Dedifferentiated amniotic fluid mesenchymal stem cell (primary cell): ENCODE results near the gene PLCXD3.
"Not testable (repeated sequence)": the region's sequence is repeated elsewhere in the genome, so short reads cannot be mapped to it uniquely, and the experiment has no call there.

Experiments
- DNase-seq: peaks from one replicate; pipeline ENCODE4 v3.0.0-alpha.2; 2016; ENCODE audit errors: extremely low spot score

The PLCXD3 gene

DNA sequence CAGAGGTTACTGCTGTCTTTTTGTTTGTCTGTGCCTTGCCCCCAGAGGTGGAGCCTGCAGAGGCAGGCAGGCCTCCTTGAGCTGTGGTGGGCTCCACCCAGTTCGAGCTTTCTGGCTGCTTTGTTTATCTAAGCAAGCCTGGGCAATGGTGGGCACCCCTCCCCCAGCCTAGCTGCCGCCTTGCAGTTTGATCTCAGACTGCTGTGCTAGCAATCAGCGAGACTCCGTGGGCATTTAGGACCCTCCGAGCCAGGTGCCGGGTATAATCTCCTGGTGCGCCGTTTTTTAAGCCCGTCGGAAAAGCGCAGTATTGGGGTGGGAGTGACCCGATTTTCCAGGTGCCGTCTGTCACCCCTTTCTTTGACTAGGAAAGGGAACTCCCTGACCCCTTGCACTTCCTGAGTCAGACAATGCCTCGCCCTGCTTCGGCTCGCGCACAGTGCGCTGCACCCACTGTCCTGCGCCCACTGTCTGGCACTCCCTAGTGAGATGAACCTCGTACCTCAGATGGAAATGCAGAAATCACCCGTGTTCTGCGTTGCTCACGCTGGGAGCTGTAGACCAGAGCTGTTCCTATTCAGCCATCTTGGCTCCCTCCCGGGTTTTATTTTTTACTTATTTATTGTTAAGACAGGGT, 16.8 kb downstream of the PLCXD3 start:
- not testable (repeated sequence) for DNase-seq

DNA sequence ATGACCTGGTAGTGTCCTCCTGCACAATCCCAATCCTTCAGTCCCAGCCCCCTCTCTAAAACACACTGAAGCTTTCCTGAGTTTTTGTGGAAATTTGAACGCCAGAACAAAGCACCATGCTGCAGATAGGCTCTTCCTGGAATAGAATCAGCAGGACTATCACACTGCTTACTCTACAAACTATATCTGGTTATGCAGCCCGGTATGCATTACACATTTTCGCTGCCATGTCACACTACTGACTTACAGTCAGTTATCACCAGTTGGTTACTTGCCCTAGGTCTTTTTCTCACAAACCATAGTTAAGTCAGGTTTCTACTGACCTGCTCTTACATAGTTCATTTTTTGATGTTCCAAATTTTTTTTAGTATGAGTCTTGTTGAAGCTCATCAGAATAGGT, 24.9 kb downstream of the PLCXD3 start:
- DNase-seq = no peak

DNA sequence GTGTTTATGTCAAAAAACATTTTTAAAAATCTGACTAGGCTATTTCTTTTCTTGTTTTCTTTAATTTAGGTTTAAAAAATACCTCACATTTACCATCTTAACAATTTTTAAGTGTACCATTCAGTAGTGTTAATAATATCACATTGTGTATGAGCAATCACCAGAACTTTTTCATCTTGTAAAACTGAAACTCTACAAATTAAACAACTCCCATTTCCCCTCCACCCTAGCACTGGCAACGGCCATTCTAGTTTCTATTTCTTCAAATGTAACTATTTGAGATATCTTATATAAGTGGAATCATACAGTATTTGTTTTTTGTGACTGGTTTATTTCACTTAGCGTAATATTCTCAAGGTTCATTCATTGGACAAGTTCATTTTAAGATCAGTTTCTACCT, 27.7 kb downstream of the PLCXD3 start:
- no peak for DNase-seq

DNA sequence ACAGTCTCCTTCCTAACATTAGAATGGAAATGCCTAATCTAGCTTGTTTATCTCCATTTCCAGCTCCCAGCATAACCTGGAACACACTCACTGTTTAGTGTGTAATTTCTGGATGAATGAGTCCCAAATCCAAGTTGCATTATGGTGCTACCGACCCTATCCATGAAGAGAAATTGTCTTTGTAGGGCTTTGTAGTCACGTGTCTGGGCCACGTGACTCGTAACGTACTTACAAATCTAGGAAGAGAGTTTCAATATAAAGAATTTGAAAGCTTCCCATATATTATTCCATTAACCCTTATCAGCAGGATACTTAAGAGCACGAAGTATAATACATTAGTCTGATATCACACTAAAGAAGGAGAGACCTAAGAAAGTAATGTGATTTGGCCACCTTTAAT, 28.2 kb downstream of the PLCXD3 start:
- DNase-seq = no peak

DNA sequence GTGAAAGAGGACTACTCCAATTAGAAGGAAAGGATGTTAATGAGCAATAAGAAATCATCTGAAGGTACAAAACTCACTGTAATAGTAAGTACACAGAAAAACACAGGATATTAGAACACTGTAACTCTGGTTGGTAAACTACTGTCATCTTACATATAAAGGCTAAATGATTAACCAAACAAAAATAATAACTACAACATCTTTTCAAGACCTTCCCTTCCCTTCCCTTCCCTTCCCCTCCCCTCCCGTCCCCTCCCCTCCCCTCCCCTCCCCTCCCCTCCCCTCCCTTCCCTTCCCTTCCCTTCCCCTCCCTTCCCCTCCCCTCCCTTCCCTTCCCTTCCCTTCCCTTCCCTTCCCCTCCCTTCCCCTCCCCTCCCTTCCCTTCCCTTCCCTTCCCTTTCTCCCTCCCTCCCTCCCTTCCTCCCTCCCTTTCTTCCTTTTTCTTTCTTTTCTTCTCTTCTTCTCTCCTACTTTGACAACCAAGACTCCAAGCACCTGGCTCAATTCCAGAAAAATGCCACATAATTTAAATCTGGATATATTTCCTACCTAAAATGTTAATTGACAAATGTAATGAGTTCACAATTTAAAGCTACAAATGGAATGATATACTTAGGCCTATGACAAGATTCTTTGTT, 38.7 kb downstream of the PLCXD3 start:
- not testable (repeated sequence) for DNase-seq

DNA sequence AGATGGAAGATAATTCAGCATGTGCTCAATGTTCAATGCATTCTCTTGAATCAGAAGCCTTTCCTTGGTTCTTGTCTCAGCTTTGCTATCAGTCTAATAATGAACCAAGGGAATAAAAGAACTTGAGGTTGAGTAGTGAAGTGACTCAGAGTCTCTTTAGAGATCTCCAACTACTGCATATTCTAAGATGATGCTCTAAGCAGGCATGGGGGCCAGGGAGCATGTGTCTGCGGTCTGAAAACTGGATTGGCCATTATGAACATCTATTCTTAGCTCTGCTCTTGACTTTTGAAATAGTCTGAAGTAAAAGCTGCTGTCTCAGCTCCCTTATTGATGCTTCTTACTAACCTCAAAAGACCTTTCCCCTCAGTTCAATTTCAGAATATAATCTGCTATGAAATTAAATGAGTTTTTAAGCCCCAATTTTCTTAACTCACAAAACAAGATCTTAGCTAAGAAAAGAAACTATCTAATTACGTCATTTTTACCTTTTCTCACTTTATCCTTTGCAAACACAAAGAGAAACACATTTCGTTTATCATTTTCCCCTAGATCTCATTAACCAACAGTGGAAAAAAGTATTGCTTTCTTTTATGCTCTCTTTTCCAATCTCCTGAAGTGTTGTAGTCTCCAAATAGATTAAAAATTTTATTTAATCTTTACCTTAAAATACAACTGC, 44.8 kb downstream of the PLCXD3 start:
- no peak for DNase-seq

DNA sequence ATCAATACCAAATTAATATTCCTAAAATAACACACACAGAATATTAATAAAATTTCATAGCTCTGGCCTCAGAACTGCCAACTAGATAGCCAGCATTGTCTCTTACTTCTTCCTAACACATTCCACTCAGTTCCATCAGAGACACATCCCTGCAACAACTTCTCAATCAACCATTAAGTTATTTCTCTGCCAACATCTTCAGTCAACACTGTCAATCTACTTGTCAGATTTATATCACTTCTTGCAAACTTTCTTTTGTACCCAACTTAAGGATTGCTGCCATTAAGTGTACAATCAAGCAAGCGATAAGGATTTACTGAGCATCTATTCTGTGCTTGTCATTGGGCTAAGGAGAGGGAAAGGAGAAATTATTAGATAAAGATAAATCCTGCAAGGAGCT, 50.8 kb downstream of the PLCXD3 start:
- DNase-seq = no peak

DNA sequence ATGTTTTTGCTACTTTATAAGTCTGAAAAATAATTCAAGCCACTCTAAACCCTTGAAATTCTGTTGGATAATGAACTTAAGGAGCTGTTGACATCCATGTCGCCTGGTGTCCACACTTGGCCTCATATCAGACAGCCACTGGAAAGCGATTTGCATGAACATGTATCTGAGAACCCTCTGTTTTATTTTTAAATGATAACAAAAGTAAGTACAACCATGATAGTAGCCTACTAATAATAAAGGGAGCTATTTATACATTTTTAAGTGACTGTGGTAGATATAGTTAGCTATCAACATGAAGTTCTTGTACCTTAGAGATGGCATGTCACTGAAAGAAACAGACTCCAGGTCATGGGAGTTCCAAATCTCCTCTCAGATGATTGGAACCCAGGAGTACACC, 53.3 kb downstream of the PLCXD3 start:
- DNase-seq = no peak

DNA sequence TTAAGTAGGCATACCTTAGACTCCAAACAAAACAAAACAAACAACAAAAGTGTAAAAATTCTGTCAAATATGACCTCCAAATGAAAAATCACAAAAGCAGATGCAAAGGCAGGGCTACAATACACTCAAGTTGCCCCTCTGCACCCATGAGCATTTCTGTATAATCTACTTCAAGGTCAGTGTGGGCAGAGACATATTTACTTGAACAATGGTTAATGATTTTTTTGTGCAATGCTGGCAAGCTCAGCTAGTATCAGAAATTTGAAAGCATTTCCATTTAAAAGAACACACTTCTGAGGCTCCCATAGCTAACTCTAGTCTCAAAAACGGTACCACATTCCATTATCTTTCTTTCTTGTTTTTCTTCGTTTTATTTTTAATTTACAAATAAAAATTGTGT, 57.9 kb downstream of the PLCXD3 start:
- no peak for DNase-seq

DNA sequence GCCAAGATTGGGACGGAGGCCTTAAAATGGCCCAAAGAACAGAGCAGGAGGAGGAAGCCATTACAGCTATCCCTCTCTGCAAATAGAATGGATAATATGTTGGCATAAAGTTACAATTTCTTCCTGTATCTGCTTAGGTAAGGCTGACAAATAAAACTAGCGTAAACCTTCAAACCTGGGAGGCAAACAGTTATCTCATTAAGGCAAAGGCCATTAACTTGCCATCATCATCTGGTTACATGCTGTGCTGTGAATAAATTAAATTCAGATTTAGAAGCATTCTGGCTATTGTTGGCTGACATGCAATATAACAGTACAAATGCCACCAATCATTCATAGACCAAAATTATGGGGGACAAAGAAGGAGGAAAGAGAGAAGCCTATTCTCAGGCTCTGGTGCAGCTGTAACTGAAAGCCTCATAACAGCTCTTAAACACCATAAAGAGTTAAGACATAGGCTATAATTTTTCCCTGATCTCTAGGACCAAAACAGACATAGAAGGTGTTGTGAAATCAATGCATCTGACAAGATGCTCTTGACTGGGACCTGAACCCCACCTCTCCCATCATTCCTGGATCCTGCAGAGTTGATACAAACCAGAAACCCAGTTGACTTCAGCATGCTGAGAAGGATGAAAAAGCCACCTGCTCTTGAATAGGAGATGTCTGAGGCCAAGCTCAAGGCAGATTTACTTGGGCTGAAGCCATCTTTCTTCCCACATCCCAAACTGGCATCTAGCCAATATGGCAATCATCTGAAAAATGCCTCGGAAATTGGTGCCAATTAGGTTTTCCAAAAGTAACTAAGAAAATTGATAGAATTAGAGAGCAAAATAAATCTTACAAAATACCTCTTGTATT, 62.5 kb downstream of the PLCXD3 start:
- DNase-seq = no peak

DNA sequence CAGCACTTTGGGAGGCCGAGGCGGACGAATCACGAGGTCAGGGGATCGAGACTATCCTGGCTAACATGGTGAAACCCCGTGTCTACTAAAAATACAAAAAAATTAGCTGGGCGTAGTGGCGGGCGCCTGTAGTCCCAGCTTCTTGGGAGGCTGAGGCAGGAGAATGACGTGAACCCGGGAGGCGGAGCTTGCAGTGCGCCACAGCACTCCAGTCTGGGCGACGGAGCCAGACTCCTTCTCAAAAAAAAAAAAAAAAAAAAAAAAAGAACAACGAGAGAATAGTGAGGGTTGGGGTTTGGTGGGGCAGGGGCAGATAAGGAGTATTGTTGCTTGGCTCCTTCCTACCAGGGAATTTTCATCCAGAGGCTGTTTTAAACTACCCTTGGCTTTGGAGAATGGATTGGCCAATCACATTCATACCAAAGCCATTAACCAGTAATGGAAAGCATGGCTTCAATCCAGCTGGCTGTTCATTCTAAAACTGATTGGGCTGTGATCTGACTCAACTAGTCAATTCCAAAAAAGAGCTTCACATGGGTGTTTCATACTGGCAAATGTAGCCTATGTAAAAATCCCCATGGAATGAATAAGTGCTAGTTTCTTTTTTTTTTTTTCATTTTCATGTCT, 64.4 kb downstream of the PLCXD3 start:
- DNase-seq = no peak

DNA sequence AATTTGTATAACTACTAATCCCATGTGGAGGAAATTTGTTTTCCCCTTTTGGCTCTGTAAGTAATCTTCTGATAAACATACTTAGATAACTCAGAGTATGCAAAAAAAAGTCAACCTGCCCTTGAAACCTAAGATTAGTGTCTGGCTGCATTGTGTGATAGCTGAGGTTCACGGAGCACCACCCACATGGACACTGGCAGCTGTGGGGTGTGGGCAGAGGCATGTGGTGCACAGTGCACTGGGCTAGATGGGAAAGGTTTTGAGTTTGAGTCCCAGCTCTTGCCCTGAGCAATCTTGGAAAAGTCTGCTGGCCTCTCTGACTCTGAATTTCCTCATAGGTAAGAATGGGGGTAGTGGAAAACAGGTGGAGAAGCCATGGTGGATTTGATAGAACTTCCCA, 75.1 kb downstream of the PLCXD3 start:
- no peak for DNase-seq

DNA sequence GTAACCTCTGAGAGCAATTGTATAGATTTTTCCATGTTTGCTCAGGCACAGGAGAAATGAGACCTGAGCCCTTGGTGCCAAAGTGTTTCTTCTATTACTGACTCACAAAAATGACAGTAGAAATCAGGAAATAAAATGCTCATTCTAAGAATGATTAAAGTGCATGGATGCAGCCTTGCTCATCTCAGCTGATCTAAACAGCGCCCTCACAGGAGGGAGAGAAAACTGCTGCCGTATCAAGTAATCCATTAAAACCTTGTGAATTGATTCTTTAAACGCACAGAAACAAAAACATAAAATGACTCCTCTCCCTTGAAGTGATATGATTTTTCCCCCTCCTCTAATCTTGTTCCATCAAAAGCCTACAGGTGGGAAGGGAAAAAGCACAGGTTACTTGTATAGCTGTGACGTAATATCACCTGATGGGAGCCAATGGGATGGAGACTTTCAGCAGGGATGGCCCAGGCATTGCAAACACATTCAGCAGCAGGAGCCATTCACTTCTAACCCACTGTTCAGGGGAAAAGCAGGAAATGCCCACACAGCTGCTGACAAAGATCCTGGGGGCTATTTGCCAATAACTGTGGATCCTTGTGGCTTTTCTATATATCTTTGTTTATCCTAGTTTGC, 76.7 kb downstream of the PLCXD3 start:
- no peak for DNase-seq

DNA sequence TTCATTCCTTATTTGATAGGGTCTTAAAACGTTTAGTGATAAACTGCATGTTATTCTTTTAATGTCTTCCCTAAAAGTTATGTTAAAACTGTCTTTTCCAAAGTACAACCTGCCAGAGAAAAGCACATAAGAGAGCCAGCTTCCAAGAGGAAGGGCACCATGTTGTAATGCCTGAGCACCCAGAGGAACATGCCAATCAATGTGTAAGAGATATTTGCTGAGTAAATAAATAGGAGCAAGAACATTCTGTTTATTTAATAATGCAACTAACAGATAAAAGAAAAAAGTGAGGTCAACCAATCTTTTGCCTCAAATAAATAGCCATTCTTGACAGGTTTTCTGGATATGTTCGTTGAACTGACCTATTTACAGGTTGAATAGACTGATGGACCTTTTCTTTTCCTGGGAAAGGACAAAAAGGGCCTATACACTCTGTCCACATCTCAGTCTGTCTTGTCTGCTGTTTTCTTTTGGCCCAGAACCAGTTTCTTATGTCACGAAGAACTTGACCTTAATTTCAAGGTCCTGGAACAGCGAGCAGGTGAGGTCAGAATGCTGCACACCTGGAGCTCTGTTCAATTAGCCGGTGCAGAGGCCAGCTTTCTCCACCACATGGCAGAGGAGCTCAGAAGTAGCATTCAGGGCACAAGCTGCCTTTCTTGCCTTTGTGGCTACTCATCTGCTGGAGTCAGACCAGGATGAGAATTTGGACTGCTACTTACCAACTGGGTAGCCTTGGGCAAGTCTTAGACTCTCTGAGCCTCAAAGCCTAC, 77.7 kb downstream of the PLCXD3 start:
- no peak for DNase-seq

DNA sequence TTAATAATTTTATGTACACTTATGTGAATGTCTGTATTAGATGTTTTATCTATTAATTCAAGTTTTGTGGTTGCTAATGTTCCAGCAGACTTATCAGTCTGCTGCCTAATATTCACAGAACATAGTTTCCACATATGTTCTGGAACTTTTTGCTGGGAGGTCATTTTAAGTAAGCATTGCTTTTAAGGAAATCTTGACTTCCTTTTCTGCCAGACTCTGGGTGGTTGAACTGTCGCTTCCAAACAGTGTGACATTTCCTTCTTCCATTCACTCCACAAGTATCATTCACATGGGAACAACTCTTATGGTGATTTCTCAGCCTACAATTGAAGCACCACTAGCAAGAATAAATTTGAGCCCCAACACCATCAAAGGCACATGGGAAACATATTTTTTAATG, 82.9 kb downstream of the PLCXD3 start:
- no peak for DNase-seq

DNA sequence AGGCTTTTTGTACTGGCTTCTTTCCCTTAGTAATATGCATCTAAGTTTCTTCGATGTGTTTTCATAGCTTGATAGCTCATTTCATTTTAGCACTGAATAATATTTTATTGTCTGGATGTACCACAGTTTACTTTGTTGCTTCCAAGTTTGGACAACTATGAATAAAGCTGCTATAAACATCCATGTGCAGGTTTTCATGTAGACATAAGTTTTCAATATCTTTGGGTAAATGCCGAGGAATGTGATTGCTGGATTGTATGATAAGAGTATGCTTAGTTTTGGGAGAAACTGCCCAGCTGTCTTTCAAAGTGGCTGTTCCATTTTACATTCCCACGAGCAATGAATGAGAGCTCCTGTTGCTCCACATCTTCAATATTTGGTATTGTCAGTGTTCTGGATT, 84.7 kb downstream of the PLCXD3 start:
- no peak for DNase-seq

DNA sequence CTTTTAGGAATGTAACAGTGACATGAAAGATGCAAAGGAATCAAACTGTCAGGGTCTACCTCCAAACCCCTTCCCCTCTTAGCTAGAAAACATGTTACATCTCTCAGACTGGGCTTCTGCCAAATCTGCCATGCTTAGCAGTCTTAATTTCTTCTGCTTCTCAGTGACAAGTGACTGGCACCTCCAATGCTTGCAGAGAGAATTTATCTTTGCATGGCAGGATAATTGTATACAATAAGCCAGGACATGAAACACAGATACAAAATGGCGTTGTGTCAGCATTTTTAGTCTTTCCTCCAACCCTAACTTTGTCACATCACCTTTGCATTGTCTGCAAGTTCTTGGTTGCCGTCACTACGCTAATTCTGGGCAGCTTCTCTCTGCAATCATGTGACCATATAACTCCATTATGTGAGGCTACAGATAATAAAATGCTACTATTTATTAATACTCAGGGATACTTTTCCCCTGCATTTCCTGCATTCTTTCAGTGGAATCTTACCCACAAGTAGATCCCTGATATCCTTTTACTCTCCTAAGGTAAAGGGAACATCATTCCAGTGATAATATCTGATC, 89.8 kb downstream of the PLCXD3 start:
- no peak for DNase-seq

DNA sequence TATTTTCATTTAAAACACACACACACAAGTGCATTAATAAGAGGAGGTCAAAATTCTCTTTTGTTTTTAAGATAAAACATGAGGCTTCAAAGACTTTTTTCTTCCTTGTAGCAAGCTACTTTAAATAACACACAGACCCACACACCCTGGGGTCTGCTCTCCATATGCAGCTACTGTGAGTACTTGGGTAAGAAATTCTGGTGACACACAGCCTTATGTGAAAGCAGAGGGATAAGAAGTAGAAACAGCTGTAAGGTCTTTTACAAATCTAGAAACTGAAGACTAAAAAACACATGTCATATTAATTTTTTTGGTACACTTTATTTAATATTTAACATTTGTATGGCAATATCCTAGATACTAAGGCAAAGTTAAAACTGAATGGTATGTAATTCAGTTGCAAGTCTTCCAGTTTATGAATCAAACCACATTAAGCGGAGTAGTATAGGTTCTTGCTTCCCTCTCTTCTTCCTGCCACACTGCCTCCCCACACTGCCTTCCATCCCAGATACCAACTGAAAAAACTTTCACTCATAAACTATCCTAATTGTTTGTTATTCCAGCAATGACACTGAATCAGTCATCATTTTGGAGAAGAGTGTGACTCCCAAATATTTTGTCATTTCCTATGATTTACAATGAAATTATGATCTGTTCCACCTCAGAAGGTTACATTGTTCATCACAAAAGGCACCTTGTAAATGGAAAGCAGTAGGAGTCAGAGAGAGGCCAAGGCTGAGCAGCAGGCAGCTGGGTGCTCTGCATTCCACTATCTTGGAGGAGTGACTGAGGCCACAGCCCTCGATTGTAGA, 92.0 kb downstream of the PLCXD3 start:
- peak; percentile 23 for DNase-seq

DNA sequence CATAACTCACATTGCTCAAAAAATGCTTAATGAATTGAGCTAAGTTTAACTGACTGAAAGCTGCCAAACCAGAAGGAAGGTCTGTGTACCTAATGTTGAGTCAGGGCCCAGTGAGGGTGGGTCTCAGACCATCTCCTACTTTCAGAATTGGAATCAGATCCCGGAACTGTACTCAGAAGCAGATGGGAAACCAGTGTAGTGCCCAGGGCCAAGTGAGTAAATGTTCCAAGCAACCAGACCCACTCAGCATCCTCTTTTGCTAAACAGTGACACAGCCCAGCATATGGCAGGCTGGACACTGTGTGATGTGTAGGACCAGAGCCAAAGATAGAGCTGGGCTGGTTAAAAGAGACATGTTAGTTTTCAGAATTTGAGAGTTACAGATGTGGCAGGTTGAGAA, 94.1 kb downstream of the PLCXD3 start:
- no peak for DNase-seq

DNA sequence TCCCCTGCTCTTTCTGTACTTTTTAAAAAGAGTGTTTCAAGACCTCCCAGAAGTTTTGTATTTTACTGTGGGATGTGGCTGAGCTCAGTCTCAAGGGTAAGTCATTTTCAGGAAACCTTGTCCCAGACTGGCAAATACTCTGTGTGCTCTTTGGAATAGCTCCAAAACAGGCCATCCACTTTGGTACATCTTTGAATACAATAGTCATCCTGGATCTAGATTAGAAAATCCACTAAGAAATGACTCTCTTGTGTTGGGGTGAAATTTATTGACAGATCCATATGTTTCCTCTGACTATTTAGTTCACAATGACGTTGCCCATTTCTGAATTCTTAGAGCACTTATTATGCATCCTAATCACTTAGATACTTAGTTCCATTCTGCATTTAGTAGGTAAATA, 95.2 kb downstream of the PLCXD3 start:
- DNase-seq = no peak
